HepG2 (cell line): ENCODE measurements around the gene NEURL3. TPM values are rescaled to one million over a fixed set of nuclear protein-coding genes. Genes with fewer than 3 reads are reported as not detected.

Experiments used
- ATAC-seq: fragments of 200-7000 bp; cut with Tn5 transposase; 3 replicates; pipeline ENCODE4 v1.9.1; 2020; ENCODE audit warnings: mild to moderate bottlenecking, moderate library complexity
- BruUV-seq: library from RNA; stranded (reverse); fragments of 400-500 nt; replicated peaks from 2 replicates; lab custom pipeline; 2021; lab: Mats Ljungman, UMichigan
- CTCF ChIA-PET: fragments of 300-600 bp; formaldehyde crosslinking; extraction: SDS; loops from one replicate; lab custom pipeline; 2021; ENCODE audit warnings: low total read pairs, inconsistent platforms, low intra/inter-chr PET ratio; lab: Yijun Ruan, JAX
- POLR2A ChIA-PET: fragments of 350-600 bp; sonication (Branson Sonifier 250); formaldehyde crosslinking; loops from one replicate; lab custom pipeline; 2020; ENCODE audit warnings: antibody characterized with exemption, inconsistent platforms; lab: Yijun Ruan, JAX
- DNase-seq: peaks from one replicate; pipeline ENCODE4 v3.0.0-alpha.2; 2015; ENCODE audit warnings: low spot score
- FAIRE-seq: peaks from 3 replicates; lab custom pipeline; 2011; peaks lifted over from hg19 to GRCh38; lab: Jason Lieb, UNC
- H2AFZ ChIP-seq: one replicate; pipeline ENCODE4 v1.6.1; 2011; ENCODE audit warnings: low read length, inconsistent platforms
- H3K27ac ChIP-seq: fragments of 300-600 bp; 3 replicates; pipeline ENCODE4 v1.8.0; 2011; ENCODE audit warnings: mixed run types, mild to moderate bottlenecking, mixed read lengths, low read length, inconsistent platforms; ENCODE audit not compliant: insufficient read depth; ENCODE audit errors: extremely low read length
- H3K27me3 ChIP-seq, 2 experiments: fragments of 200-600 bp in 1 of 2; 2 replicates in 1 of 2; 3 replicates in 1 of 2; pipeline versions ENCODE4 v1.6.0 to v1.8.0; 2011; ENCODE audit warnings: low read length in 2 of 2, mild to moderate bottlenecking in 2 of 2, moderate library complexity in 2 of 2, inconsistent platforms in 1 of 2; ENCODE audit not compliant: insufficient read depth in 2 of 2, control insufficient read depth in 1 of 2
- H3K36me3 ChIP-seq, 2 experiments: fragments of 200-600 bp in 1 of 2; replicated peaks in 1 of 2; 2 replicates in 1 of 2; 3 replicates in 1 of 2; pipeline versions ENCODE4 v1.5.1 to v1.8.0; 2011; ENCODE audit warnings: low read length in 2 of 2, inconsistent platforms in 1 of 2; ENCODE audit not compliant: insufficient read depth in 2 of 2, control insufficient read depth in 1 of 2
- H3K4me1 ChIP-seq: 2 replicates; pipeline ENCODE4 v1.5.1; 2012; ENCODE audit warnings: low read length, inconsistent platforms; ENCODE audit not compliant: insufficient read depth
- H3K4me2 ChIP-seq: 2 replicates; pipeline ENCODE4 v1.6.0; 2011; ENCODE audit warnings: low read depth, low read length, inconsistent platforms
- H3K4me3 ChIP-seq, 3 experiments: fragments of 200-600 bp in 1 of 3; sonication (generic), shearing (Covaris generic) in 1 of 3; replicated peaks in 1 of 3; 2 replicates each; pipeline ENCODE4 v1.5.1; 2011 to 2016; ENCODE audit warnings: low read length in 3 of 3, inconsistent platforms in 2 of 3, low read depth in 2 of 3, mild to moderate bottlenecking in 2 of 3, control low read depth in 1 of 3, mixed read lengths in 1 of 3; ENCODE audit not compliant: insufficient read depth in 1 of 3
- H3K79me2 ChIP-seq: one replicate; pipeline ENCODE4 v1.6.1; 2011; ENCODE audit warnings: low read length, inconsistent platforms; ENCODE audit not compliant: insufficient read depth
- H3K9ac ChIP-seq: 2 replicates; pipeline ENCODE4 v1.6.0; 2011; ENCODE audit warnings: mild to moderate bottlenecking, low read depth, low read length, inconsistent platforms; ENCODE audit not compliant: insufficient read depth
- H3K9me3 ChIP-seq: 2 replicates; pipeline ENCODE4 v1.5.1; 2012; ENCODE audit warnings: mild to moderate bottlenecking, low read length
- H4K20me1 ChIP-seq: 2 replicates; pipeline ENCODE4 v1.6.0; 2011; ENCODE audit warnings: inconsistent platforms, mild to moderate bottlenecking, low read length, moderate library complexity; ENCODE audit not compliant: insufficient read depth
- CCAR2 ChIP-seq: fragments of 200-400 bp; formaldehyde crosslinking; optimal IDR thresholded peaks from 2 replicates; pipeline ENCODE3; 2018; ENCODE audit warnings: low read depth, mild to moderate bottlenecking, low read length, moderate library complexity
- RXRB ChIP-seq: IDR thresholded peaks from 2 replicates; pipeline ENCODE4 v1.6.1; 2016; ENCODE audit warnings: borderline replicate concordance, missing genetic modification reagents, missing compliant biosample characterization
- SCMH1 ChIP-seq: sonication (generic); formaldehyde crosslinking; IDR thresholded peaks from 2 replicates; pipeline ENCODE4 v1.9.0; 2021; ENCODE audit warnings: missing genetic modification reagents, mild to moderate bottlenecking, borderline replicate concordance
- SUZ12 ChIP-seq: fragments of 150-350 bp; IDR thresholded peaks from 2 replicates; pipeline ENCODE4 v1.6.1; 2014; ENCODE audit warnings: low read depth, low read length
- ZSCAN25 ChIP-seq: sonication (generic); formaldehyde crosslinking; IDR thresholded peaks from 2 replicates; pipeline ENCODE4 v1.8.0; 2022; ENCODE audit warnings: mild to moderate bottlenecking, missing genetic modification reagents
- ZSCAN30 ChIP-seq: sonication (generic); formaldehyde crosslinking; IDR thresholded peaks from 2 replicates; pipeline ENCODE4 v1.5.0; 2020; ENCODE audit warnings: mild to moderate bottlenecking, missing genetic modification reagents
- whole genome bisulfite sequencing: methylation state at CpG from one replicate; pipeline ENCODE4 v1.1.6; 2017; ENCODE audit warnings: low lambda C conversion rate; 5-methylcytosine and 5-hydroxymethylcytosine counted together
- in situ Hi-C: cut with HindIII; loops from 2 replicates; pipeline ENCODE4 v1.10.0; 2017; ENCODE audit warnings: low pct_unique_long_range_greater_than_20kb; ENCODE audit not compliant: extremely low pct_ligation_motif_present
- intact Hi-C: fragments of 100-400 bp; cut with micrococcal nuclease; formaldehyde crosslinking; loops from one replicate; pipeline ENCODE4 v1.10.0; 2022; ENCODE audit not compliant: unreplicated experiment
- polyA plus RNA-seq, 8 experiments: library from polyadenylated mRNA; depleted of rRNA in 3 of 8; stranded (reverse) in 7 of 8; unstranded in 1 of 8; fragments of >200 nt; fragmentation: Illumina TruSeq in 4 of 8; extraction: Trizol in 4 of 8; gene quantifications; 2 replicates each; pipeline versions ENCODE4 v1.2.1 to v1.2.3, GENCODE V29; 2011 to 2016; ENCODE audit warnings: low read depth in 4 of 8, missing spikeins in 1 of 8, mixed read lengths in 1 of 8; ENCODE audit not compliant: insufficient read depth in 1 of 8
- total RNA-seq, 5 experiments: library from RNA; depleted of rRNA; stranded (reverse); fragments of >200 nt; fragmentation: Illumina TruSeq; extraction: Trizol; gene quantifications; 2 replicates each; pipeline ENCODE4 v1.2.3, GENCODE V29; 2016; ENCODE audit warnings: low read depth in 1 of 5
- TF ChIP-seq, protein P1 (sequence below): sonication (generic); formaldehyde crosslinking; IDR thresholded peaks from 2 replicates; pipeline ENCODE4 v1.8.1; 2023; ENCODE audit warnings: mild to moderate bottlenecking, missing genetic modification reagents, borderline replicate concordance
- TF ChIP-seq, protein P2 (sequence below): sonication (generic); formaldehyde crosslinking; IDR thresholded peaks from 2 replicates; pipeline ENCODE4 v1.4.0; 2020; ENCODE audit warnings: missing genetic modification reagents

NEURL3 gene
- total and polyA plus RNA-seq, 2 of the 13 experiments (the other 11 are each of a cell fraction or from before 2014, with no cell fraction given), result 0.16 to 1.2 TPM

- FAIRE-seq, result no peak
- no peak for ATAC-seq
- no peak for TF ChIP-seq RXRB (CRISPR knock-in tag)
- no peak for TF ChIP-seq SUZ12
- no peak for TF ChIP-seq ZSCAN30 (CRISPR knock-in tag)
- TF ChIP-seq, protein P1, sequence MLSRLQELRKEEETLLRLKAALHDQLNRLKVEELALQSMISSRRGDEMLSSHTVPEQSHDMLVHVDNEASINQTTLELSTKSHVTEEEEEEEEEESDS (CRISPR knock-in tag), result no peak
- TF ChIP-seq CCAR2, result no peak
- no peak for TF ChIP-seq SCMH1
- Histone ChIP-seq H3K79me2 (no peaks in the 10 kb centered on the region), H4K20me1 (no peaks in the 10 kb centered on the region), H3K27me3 (peaks cover 3 to 24% of the 10 kb centered on the region in 2 experiments; a peak in 4 of 5 replicates), H3K4me3 (no peak overlapping the region), H3K9ac (no peak overlapping the region), H3K9me3 (peaks cover 11% of the 10 kb centered on the region), H3K4me1 (no peaks in the 10 kb centered on the region), H3K36me3 (no peaks in the 10 kb centered on the region), H3K27ac (no peak overlapping the region), H3K4me2 (no peak overlapping the region), H2AFZ (no peak overlapping the region)
- no peak for DNase-seq
- ChIA-PET CTCF (no interaction called here), POLR2A (no interaction called here)
- intact Hi-C loops, result no loop called here
- in situ Hi-C loops, result loop anchor here (25.0 kb wide), 1 partner anchor 384 kb away; the partner anchor contains the start of genes ASTL and DUSP2
- no TSS peak for BruUV-seq
- WGBS, result 57% methylated on average over 2 of the region's 2 CpGs
Observed at GRCh38 chr2:96521219-96521618, 16.1 kb upstream of the NEURL3 start.

DNA sequence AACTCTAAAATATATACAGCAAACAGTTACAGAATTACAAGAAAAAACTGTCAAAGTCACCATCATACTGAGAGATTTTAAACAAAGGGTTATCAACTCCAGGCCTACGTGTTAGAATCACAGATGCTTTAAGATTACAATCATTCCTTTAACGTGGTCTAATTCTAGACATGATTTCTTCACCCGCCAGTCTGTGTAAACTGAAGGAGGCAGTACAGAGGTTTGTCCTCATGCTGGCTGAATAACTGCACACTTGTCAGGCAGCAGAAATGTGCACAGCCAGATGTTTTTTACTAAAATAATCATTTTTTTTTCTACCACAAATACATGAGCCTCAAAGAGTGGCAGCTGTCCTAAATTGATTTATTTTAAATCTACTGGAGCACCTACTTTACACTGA lies 15.5 kb upstream of the NEURL3 start:
- POLR2A ChIA-PET, result no interaction called here
- Histone ChIP-seq H3K4me2 (no peak overlapping the region), H3K79me2 (no peaks in the 10 kb centered on the region), H3K27me3 (peaks cover 0 to 19% of the 10 kb centered on the region in 2 experiments; a peak in 3 of 5 replicates), H3K4me1 (no peaks in the 10 kb centered on the region), H2AFZ (no peak overlapping the region), H3K4me3 (no peak overlapping the region), H3K27ac (no peak overlapping the region), H3K36me3 (no peaks in the 10 kb centered on the region), H3K9ac (no peak overlapping the region), H4K20me1 (no peaks in the 10 kb centered on the region), H3K9me3 (peaks cover 11% of the 10 kb centered on the region)
- no peak for ATAC-seq
- FAIRE-seq, result no peak
- BruUV-seq, result no TSS peak
- in situ Hi-C loops, result loop anchor here (25.0 kb wide), 1 partner anchor 383 kb away; the partner anchor contains the start of genes ASTL and DUSP2
- WGBS, result 51% methylated on average over 3 of the region's 3 CpGs
- DNase-seq, result no peak
- CTCF ChIA-PET, result no interaction called here
- intact Hi-C loops, result no loop called here
- TF ChIP-seq ZSCAN25 (CRISPR knock-in tag), result no peak
- TF ChIP-seq, protein P2, sequence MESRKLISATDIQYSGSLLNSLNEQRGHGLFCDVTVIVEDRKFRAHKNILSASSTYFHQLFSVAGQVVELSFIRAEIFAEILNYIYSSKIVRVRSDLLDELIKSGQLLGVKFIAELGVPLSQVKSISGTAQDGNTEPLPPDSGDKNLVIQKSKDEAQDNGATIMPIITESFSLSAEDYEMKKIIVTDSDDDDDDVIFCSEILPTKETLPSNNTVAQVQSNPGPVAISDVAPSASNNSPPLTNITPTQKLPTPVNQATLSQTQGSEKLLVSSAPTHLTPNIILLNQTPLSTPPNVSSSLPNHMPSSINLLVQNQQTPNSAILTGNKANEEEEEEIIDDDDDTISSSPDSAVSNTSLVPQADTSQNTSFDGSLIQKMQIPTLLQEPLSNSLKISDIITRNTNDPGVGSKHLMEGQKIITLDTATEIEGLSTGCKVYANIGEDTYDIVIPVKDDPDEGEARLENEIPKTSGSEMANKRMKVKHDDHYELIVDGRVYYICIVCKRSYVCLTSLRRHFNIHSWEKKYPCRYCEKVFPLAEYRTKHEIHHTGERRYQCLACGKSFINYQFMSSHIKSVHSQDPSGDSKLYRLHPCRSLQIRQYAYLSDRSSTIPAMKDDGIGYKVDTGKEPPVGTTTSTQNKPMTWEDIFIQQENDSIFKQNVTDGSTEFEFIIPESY (CRISPR knock-in tag), result peak; percentile 82
- no peak for TF ChIP-seq ZSCAN30 (CRISPR knock-in tag)
